AG09319 (cell line): Measurements from ENCODE around the gene STARD7.

Experiments
- DNase-seq: peaks from one replicate; pipeline ENCODE4 v3.0.0-alpha.2; 2010; ENCODE audit warnings: low read depth; ENCODE audit errors: extremely low read depth
- CTCF ChIP-seq: IDR thresholded peaks from 2 replicates; pipeline ENCODE4 v1.5.1; 2011; ENCODE audit warnings: low read depth, mild to moderate bottlenecking, inconsistent platforms, low read length, moderate library complexity

Gene STARD7

DNA sequence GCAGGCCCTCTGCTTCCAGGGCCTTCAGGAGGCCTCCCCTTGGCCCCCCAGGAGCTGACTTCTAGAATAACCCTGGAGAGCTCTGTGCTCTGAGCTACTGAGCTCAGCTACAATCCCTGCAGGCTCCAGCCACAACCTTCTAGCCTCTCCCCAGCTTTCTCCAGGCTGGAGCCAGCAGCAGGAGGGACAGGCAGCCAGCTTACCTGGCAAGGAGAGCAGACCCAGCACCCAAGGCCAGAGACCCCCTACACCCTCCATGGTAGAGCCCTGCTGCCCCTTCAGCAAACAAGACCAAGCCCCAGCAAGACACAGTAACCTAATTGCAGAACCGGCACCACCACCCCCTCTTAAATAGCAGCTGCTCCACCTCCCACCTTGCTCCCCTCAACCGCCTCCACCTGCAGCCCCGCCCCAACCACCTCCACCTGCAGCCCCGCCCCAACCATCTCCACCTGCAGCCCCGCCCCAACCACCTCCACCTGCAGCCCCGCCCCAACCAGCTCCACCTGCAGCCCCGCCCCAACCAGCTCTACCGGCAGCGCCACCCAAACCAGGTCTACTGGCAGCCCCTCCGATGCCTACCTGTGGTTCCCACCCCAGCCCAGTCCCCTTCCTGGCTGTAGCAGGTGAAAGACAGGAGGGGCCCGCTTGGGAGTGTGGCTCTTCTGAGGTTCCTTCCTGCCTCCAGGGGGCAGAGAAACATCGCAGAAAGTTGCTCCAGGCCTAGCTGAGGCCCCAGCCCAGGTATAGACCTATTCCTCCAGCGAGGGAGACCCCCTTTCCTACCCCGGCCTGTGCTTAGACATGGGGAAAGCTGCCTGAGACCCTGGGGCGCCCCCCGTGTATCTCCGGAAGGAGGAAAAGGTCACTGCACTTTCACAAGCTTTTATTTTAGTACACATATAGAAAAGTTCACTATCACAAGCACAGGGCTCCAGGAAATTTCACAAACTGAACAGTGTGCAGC lies 70.2 kb downstream of the STARD7 start, which contains the start of gene ASTL:
ASTL (minus strand) TSS at position 324 of the 967 bp plus-strand sequence; CDS start at position 258, 66 bp downstream.
- peak; percentile 55 for TF ChIP-seq CTCF
- no peak for DNase-seq

GRCh38 chr2:96137321-96138178 lies 71.1 kb downstream of the STARD7 start:
- no peak for TF ChIP-seq CTCF
- no peak for DNase-seq

- no peak for DNase-seq
- no peak for TF ChIP-seq CTCF
These were observed 72.4 kb downstream of the STARD7 start for GRCh38 chr2:96136129-96136720.

DNA sequence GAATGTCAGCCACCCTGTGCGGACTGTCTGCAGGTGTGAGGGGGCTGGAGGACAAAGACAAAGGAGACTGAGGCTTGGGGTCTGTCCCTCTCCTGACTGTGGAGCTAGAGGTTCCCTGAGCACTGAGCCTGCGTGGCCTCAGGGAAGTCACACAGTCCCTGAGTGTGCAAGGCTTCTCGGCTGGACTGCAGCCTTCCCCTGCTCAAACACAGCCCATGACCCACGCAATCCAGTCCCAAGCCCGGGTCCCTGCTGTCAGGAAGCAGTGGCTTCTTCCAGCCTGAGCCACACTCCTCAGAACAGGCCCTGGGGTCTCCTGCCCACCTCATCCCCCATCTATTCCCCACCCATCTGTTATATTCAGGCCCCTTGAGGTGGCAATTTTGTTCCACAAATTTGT lies 73.0 kb downstream of the STARD7 start:
- no peak for DNase-seq
- TF ChIP-seq CTCF = no peak

DNA sequence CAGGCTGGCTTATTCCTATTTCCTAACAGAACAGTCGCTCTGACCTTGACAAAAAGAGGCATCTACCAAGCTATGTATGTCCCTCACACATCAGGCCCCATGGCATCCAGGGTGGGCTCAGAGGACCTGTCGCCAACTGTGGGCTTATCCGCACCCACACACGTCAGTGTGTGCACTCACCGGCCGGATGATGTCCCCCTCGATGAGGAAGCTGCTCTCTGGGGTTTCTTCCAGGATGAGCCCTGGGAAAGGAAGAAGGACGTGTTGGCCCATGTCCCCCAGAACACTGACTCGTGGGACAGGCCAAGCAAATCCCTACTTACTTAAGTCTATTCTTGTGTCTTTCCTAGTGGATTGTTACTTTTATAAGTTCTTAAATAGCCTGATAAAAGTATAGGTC lies 73.5 kb downstream of the STARD7 start:
- no peak for DNase-seq

More for the DNA sequence above, 73.5 kb downstream of the STARD7 start:
- TF ChIP-seq CTCF = no peak
